GM15510 (cell line): ENCODE results near the gene DAW1.

ENCODE experiments used
- POLR2A ChIP-seq: IDR thresholded peaks from 3 replicates; pipeline ENCODE4 v1.6.1; 2011; ENCODE audit warnings: borderline replicate concordance; ENCODE audit not compliant: insufficient read length; ENCODE audit errors: extremely low read depth

DAW1 gene

DNA sequence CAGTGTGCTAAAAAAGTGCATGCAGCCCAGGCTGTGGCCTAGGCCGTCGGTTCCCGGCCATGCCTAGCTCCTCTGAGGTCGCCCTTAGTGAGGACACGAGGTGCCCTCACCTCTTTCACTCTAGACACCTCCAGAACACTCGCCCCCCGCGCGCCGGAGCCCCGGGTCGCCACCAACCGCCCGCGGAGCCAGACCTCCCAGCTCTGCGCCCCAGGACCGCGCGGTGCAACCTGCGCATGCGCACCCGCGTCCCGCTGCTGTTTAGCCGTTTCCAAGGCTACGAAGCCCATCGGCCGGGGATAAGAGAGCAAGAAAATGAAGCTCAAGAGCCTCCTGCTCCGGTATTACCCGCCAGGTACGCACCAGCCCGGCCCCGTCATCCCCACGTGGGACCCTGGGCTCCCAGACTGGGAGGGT lies at the start of gene DAW1:
DAW1 (plus strand) TSS at position 257 of the 417 bp plus-strand sequence; CDS start at position 316, 59 bp downstream.
- TF ChIP-seq POLR2A: no peak

DNA sequence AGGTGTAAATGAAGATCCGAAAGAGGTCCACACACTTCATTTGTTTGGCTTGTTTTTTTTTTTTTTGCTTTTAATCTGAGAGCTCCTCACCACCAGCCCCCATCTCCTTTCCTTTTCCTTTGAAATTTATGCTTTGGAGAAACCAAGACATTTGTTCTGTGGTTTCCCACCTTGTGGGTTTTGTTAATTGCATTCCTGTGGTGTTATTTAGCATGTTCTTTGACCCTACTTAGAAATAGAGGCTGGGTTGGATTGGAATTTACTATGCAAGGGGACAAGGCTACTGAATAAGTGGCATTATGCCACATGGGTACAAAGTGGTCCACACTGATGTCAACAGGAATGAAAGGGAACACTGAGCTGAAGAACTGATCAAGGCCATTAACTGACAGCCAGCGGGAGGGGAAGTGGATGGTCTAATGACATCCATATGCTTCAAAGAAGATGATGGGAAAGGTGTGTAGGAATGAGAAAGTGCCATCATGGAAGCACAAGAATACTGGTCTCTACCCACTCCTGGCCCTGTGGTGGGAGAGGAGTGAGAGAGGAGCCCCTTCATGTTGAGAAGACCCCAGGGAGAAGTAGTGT lies 48.9 kb upstream of the DAW1 start:
- TF ChIP-seq POLR2A: no peak

DNA sequence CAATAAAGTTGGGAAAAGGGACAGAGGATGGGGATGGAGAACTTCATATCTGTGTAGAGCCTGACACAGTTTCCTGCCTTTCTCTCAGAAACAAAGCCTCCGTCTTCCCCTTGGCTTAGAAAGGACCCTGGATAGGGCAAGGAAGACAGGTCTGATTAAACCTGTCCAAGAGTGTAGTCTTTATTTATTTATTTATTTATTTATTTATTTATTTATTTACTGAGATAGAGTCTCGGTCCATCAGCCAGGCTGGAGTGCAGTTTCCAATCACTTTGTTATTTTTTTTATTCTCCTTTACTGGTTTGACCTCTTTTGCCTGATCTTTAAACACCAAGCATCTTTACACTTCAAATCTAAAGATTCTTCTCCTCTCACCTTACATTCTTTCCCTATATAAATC lies 47.5 kb upstream of the DAW1 start:
- TF ChIP-seq POLR2A: no peak

DNA sequence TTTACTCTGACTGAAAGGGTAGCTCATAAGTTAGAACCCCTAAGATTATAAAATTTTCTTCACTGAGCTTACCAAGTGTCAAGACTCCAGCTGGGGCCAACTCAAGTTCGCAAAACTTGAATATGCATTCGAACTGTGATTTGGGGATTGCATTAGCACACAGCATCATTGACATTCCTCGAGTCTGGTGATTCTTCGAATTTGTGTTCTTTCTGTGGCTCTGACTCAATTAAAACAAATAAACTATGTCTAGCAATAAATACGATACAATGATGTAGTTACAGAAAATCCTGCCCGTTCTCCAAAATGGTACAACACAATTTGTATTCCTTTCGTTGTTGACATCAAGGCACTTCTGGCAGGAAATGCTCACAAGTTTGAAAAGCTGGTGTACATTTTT lies 46.7 kb upstream of the DAW1 start:
- TF ChIP-seq POLR2A: no peak

GRCh38 chr2:227826019-227826521 lies 45.4 kb upstream of the DAW1 start:
- TF ChIP-seq POLR2A: no peak

- no peak for TF ChIP-seq POLR2A
These were observed 44.9 kb upstream of the DAW1 start for GRCh38 chr2:227826563-227826962.

DNA sequence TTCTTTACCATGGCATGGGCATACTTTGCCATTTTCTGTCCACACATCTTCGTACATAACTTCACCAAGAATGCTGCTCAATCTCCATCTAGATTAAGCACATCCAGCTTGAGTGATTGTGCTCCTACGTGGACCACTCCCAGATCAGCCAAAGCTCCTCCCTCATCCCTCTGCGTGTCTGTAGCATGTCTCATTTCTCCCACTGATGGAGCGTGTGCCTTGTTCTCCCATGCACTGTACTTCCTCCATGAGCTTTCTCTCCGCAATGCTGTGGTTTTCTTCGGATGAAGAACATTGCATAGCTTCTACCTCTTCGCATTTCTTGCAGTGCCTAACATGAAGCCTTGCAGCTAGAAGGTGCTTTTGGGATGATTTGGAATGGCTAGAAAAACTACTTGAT lies 44.3 kb upstream of the DAW1 start:
- no peak for TF ChIP-seq POLR2A

- no peak for TF ChIP-seq POLR2A
These were observed 42.9 kb upstream of the DAW1 start for GRCh38 chr2:227828477-227828912.

GRCh38 chr2:227829337-227829736 lies 42.1 kb upstream of the DAW1 start:
- no peak for TF ChIP-seq POLR2A

DNA sequence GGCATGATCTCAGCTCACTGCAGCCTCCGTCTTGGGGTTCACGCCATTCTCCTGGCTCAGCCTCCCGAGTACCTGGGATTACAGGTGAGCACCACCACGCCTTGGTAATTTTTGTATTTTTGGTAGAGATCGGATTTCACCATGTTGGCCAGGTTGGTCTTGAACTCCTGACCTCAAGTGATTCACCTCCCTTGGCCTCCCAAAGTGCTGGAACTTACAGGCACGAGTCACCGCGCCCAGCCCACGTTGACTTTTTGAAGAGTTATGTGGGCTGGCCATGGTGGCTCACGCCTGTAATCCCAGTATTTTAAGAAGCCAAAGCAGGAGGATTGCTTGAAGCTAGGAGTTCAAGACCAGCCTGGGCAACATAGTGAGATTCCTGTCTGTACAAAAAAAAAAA lies 37.0 kb upstream of the DAW1 start:
- TF ChIP-seq POLR2A: no peak

DNA sequence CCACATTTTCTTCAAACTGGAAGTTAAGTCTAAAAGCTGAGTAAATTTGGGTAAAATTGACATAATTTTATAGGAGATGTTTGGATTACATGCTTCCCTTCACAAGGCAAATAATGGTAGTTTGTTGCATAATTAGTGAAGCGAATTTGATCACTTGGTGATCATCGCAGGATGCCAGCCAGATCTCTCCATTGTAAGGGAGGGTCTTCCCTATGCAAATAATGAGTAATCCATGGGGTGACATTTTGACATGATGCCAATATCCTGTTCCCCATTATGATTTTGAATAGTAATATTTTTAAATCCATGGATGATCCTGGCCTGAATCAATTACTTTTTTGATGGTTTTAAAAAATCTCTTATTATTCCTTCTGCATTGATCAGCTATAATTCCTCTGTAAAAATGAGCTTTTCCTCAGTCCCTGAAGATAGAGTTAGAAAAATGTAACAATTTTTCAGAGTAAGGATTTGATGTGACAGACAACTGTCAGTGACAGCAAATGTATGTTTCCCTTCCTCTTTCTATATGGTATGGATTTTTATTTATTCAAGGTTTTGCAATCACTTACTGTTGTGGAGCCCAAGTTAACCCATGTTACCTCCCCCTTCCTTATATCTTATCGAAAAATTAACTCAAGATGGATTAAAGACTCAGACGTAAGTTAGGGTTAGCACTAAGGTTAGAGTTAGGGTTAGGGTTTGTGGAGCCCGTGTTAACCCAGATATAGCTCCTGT lies 36.3 kb upstream of the DAW1 start:
- TF ChIP-seq POLR2A: no peak

GRCh38 chr2:227846831-227847230 lies 24.6 kb upstream of the DAW1 start:
- no peak for TF ChIP-seq POLR2A

- TF ChIP-seq POLR2A: no peak
These were observed 23.3 kb upstream of the DAW1 start for GRCh38 chr2:227848146-227848545.

DNA sequence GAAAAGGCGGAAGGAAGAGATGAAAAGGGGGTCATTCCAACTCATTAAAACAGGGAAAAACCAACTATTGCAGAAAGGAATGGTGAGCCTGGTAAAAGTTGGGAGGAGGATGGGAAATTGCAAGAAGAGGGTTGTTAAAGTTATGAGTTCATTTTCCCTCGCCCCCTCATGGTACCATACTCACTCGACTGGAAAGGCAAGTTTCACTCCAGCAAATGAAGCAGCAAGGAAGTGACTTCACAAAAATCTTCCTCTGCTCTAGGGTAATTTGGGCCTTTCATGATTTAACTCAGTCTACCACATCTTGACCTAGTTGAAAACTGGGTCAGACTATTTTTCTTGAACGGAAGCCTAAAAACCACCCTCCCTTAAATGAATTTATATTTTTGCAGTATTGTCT lies 22.8 kb upstream of the DAW1 start:
- TF ChIP-seq POLR2A: no peak

DNA sequence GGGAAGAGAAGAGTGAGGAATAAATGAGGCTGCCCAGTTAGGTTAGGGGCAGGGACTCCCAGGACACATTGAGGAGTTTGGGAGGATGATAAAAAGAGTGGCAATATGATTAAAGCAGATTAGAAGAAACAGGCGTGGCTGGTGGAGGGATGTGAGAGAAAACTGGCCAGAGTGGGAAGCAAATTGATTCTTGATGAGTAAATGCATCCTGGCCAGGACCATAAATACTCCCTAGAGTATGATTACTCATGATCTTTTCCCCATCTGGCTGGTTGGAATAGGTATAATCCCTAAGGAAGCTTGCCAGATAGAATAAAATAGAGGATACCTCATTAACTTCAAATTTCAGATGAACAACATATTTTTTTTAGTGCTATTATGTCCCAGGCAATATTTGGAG lies 21.5 kb upstream of the DAW1 start:
- no peak for TF ChIP-seq POLR2A

GRCh38 chr2:227853204-227853629 lies 18.2 kb upstream of the DAW1 start:
- no peak for TF ChIP-seq POLR2A
